ENCODE results near the gene PSEN1.

GRCh38 chr14:73254247-73255004, 118.1 kb downstream of the PSEN1 start:
- no peak for TF ChIP-seq TAF1 (IDR thresholded peaks at IDR 0.05; ENCODE audit: low read depth, low read length)
- no peak for TF ChIP-seq POLR2A (IDR thresholded peaks at IDR 0.05; ENCODE audit: low read depth, low read length)
- no peak for TF ChIP-seq POLR2AphosphoS5 (IDR thresholded peaks at IDR 0.05; ENCODE audit: low read depth, low read length)

All from GM12891 (cell line).